Fibroblast of pulmonary artery (primary cell): ENCODE results near the gene DLGAP1.

ENCODE experiments used
- DNase-seq: peaks from one replicate; pipeline ENCODE4 v3.0.0-alpha.2; 2010; ENCODE audit warnings: low read depth
- H3K4me3 ChIP-seq: replicated peaks from 2 replicates; pipeline ENCODE4 v1.5.1; 2011; ENCODE audit warnings: low read depth, mild to moderate bottlenecking, control low read depth, low read length, moderate library complexity
- TF ChIP-seq, protein P1 (sequence below): IDR thresholded peaks from 2 replicates; pipeline ENCODE4 v1.5.1; 2011; ENCODE audit warnings: mild to moderate bottlenecking, control low read depth, low read length, inconsistent platforms; ENCODE audit errors: missing control alignments

The DLGAP1 gene

DNA sequence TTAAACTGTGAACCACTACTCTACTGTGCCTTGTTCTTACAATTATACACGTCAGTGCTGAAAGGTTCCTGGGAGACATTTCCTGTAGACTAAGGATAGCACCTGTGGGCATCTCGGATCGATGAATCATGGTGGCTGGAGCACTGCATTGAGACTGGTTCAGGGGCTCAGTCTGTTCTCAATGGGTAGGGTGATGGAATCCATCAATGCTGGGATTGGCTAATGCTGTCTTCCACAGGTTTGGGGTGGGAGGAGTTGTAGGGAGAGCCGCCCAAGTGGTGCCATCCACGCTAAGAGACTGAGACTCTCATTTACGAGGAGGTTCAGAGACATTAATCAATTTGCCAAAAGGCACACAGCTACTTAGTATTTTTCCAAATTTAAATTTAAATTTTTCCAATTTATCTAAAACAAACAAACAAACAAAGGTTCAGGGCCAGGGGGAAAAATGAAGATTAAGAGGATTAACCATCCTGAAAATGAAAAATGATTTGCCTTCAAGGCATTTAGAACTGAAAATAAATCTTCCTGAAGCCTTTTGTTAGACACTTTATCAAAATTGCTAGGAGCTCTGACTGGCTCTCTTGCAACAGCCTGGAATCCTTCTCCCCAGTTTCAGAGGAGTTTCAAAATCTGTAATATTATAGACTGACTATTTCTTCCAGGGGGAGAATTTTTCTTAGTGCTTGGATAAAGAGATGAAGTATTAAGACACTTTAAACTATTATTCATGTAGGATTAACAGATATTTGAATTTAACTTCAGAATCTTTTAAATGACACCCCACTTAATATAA is 645.9 kb downstream of the DLGAP1 start:
- DNase-seq, result peak; percentile 12
- no peak overlapping the region for H3K4me3 ChIP-seq
- TF ChIP-seq, protein P1, sequence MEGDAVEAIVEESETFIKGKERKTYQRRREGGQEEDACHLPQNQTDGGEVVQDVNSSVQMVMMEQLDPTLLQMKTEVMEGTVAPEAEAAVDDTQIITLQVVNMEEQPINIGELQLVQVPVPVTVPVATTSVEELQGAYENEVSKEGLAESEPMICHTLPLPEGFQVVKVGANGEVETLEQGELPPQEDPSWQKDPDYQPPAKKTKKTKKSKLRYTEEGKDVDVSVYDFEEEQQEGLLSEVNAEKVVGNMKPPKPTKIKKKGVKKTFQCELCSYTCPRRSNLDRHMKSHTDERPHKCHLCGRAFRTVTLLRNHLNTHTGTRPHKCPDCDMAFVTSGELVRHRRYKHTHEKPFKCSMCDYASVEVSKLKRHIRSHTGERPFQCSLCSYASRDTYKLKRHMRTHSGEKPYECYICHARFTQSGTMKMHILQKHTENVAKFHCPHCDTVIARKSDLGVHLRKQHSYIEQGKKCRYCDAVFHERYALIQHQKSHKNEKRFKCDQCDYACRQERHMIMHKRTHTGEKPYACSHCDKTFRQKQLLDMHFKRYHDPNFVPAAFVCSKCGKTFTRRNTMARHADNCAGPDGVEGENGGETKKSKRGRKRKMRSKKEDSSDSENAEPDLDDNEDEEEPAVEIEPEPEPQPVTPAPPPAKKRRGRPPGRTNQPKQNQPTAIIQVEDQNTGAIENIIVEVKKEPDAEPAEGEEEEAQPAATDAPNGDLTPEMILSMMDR, result no peak

DNA sequence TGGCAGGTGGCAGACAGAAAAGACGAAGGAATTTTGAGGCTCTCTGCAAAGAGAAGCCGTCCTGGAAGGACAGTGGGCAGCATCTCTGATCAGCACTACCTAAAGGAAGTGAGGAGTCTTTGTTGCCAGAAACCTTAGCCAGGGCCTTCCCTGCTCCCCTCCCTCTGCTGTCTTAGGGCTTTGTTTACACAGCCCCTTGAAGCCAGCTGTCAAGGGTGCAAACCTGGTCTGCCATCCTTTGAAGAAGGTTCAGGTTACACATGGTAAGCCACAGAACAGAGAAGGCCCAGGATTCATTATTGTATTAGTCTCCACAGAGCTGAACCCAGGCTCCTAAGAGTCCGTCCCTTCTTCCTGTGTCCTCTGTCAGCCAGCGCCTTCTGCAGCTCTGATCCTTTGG is 648.5 kb downstream of the DLGAP1 start:
- no peak for DNase-seq
- TF ChIP-seq, protein P1, result no peak
- H3K4me3 ChIP-seq, result no peak overlapping the region

DNA sequence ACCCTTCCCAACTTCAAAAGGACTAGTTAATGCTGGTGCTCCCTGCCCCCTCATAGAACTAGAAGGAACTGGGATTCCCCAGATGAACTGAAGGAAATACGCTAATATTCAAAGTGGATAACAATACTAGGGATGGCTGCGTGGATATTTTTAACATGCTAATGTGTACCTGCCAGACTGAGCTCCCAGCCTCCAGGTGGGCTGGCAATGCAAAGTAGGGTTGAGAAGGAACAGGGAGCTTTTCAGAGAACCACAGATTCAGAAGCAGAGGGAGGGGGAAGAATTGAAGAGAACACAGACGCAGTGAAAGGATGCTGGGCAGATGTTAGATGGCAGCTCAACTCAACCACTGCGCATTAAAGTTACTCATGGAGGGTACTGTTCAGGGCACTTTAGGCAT is 650.8 kb downstream of the DLGAP1 start:
- H3K4me3 ChIP-seq, result no peak overlapping the region
- TF ChIP-seq, protein P1, result no peak
- no peak for DNase-seq

DNA sequence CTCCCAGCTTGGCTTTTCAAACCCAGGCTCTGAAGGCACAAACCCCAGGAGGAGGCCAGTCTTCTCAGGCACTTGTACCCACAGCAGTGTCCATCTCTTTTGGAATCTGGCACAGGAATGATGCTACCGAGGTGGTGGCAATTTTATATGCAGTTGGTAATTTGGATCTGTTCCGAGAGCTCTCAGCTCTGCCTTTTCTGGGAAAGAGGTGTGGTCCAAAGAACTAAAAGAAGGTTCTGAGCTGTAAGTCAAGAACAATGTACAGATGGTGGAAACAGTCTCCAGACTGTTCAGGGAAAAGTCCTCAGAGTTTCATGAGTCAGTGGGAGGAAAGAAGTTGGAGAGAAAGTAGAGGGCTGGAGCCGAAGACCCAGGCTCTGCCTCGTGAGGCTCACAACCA is 651.8 kb downstream of the DLGAP1 start:
- TF ChIP-seq, protein P1, result no peak
- no peak for DNase-seq
- no peak overlapping the region for H3K4me3 ChIP-seq

DNA sequence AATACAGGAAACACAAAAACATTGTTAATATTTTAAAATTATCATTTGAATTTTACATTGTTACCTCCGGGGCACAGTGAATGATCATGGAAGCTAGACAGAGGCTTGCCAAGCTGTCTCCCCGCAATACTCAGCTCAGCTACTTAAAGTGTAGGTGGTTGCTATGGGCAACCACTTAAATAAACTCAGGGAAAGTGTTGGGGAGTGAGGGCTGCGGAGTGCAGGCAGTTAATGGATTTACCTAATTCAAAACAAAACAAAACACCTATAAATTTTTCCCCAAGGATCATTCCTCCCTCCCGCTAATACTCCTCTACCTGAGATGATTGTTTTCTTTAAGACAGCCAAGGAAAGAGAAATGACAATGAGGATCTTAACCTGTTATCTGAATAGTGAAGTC is 655.6 kb downstream of the DLGAP1 start:
- H3K4me3 ChIP-seq, result no peak overlapping the region
- DNase-seq, result no peak
- TF ChIP-seq, protein P1, result no peak

DNA sequence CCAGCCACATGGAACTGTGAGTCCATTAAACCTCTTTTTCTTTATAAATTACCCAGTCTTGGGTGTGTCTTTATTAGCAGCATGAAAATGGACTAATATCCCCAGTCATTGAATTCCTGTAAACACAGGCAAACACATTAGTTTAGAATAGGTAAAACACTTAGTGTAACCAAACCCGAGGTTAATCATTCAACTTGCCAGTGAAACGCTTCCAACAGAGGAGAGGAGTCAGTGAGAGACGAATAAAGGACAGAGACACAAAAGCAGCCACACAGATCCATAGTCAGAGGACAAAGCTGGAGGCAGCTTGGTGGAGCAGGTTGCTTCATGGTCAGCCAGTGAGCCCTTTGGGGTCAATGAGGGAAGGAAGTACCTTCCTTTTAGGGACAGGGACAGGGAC is 657.1 kb downstream of the DLGAP1 start:
- no peak overlapping the region for H3K4me3 ChIP-seq
- DNase-seq, result no peak
- TF ChIP-seq, protein P1, result no peak

DNA sequence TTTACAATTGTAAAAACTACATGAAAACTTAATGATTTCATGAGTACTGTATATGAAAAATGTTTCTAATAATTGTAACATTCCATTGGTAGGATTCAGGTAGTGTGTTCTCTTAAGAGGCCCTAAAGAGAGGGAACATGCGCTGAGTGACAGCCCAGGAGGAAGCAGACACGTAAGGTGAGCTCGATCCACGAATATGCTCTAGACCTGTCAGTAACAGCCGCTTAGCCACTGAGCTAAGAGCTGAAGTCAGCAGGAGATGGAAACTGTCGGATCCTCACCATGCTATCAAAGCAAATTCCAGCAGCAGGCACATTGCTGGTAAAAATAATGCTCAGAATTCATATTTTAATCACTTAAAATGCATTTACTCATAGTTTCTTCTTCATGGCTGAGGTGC is 658.7 kb downstream of the DLGAP1 start:
- H3K4me3 ChIP-seq, result no peak overlapping the region
- no peak for DNase-seq
- TF ChIP-seq, protein P1, result no peak
